AG09309 (cell line): ENCODE measurements around the gene RNF11.
"Not testable (repeated sequence)": the region's sequence is repeated elsewhere in the genome, so short reads cannot be mapped to it uniquely, and the experiment has no call there.

Experiments
- DNase-seq: peaks from one replicate; pipeline ENCODE4 v3.0.0-alpha.2; 2010; ENCODE audit warnings: low read depth
- H3K4me3 ChIP-seq: 2 replicates; pipeline ENCODE4 v1.5.1; 2011; ENCODE audit warnings: mild to moderate bottlenecking, low read depth, low read length, moderate library complexity; ENCODE audit not compliant: control insufficient read depth
- TF ChIP-seq, protein P1 (sequence below): IDR thresholded peaks from 2 replicates; pipeline ENCODE4 v1.5.1; 2011; ENCODE audit warnings: mild to moderate bottlenecking, low read depth, low read length, inconsistent platforms; ENCODE audit not compliant: insufficient read depth, control insufficient read depth; ENCODE audit errors: missing control alignments

The RNF11 gene

DNA sequence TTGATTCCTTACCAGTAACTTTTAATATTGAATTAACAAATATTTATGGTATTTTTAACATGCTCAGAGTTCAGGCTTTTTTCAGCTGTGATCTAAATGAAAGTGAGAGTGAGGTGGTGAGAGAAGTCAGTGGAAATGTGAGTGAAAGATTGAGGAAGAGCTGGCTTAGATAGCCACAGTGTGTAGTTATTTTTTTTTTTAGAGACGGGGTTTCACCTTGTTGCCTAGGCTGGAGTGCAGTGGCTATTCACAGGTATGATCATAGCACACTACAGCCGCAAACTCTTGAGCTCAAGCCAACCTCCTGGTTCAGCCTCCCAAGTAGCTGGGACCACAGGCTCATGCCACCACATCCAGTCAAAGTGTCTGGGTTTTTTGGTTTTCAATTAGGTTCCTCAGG is 10.9 kb downstream of the RNF11 start:
- H3K4me3 ChIP-seq: no peak overlapping the region
- no peak for DNase-seq
- TF ChIP-seq, protein P1, sequence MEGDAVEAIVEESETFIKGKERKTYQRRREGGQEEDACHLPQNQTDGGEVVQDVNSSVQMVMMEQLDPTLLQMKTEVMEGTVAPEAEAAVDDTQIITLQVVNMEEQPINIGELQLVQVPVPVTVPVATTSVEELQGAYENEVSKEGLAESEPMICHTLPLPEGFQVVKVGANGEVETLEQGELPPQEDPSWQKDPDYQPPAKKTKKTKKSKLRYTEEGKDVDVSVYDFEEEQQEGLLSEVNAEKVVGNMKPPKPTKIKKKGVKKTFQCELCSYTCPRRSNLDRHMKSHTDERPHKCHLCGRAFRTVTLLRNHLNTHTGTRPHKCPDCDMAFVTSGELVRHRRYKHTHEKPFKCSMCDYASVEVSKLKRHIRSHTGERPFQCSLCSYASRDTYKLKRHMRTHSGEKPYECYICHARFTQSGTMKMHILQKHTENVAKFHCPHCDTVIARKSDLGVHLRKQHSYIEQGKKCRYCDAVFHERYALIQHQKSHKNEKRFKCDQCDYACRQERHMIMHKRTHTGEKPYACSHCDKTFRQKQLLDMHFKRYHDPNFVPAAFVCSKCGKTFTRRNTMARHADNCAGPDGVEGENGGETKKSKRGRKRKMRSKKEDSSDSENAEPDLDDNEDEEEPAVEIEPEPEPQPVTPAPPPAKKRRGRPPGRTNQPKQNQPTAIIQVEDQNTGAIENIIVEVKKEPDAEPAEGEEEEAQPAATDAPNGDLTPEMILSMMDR: no peak

DNA sequence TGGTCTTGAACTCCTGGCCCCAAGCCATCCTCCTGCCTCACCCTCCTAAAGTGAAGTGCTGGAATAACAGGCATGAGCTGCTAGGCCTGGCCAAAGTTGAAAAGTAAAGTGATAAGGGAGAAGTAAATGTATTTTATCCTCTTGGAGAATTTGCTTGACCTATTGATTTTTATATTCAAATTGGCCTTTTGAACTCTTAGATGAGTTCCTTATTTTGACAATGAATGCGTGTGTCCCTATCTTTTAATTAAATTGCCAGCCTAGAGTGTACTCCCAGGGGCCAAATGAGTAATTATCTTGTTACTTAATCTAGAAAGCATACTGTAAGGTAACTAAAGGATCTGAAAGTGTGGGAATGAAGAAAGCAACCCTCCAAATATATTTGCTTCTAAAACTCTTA is 11.4 kb downstream of the RNF11 start:
- DNase-seq: no peak
- no peak overlapping the region for H3K4me3 ChIP-seq
- TF ChIP-seq, protein P1: no peak

DNA sequence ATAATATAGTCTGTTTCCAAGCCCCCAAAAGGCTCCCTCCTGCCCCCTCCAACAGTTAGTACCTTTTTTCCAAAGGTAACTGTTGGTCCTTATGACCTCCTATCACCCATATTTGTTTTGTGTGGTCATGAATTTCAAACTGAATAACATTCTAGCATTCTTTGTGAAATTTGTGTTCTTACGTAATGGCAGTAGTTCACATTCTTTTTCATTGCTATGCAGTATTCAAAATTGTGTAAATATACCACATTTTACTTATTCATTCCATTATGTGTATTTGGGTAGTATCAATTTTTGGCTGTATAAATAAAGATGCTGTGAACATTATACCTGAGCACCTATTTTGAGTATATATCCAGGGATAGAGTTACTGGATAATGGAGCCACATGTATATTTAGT is 13.4 kb downstream of the RNF11 start:
- no peak for DNase-seq
- TF ChIP-seq, protein P1: no peak
- no peak overlapping the region for H3K4me3 ChIP-seq

DNA sequence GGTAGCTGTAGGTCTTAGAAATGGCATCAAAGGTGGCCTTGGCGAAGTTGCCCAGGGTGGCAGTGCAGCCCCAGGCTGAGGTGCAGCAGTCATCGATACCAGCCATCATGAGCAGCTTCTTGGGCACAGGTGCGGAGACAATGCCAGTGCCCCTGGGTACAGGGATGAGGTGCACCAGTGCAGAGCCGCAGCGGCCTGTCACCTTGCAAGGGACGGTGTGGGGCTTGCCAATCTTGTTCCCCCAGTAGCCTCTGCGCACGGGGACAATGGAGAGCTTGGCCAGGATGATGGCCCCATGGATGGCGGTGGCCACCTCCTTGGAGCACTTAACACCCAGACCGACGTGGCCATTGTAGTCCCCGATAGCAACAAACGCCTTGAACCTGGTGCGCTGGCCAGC is 14.7 kb downstream of the RNF11 start:
- H3K4me3 ChIP-seq, DNase-seq: not testable (repeated sequence)

DNA sequence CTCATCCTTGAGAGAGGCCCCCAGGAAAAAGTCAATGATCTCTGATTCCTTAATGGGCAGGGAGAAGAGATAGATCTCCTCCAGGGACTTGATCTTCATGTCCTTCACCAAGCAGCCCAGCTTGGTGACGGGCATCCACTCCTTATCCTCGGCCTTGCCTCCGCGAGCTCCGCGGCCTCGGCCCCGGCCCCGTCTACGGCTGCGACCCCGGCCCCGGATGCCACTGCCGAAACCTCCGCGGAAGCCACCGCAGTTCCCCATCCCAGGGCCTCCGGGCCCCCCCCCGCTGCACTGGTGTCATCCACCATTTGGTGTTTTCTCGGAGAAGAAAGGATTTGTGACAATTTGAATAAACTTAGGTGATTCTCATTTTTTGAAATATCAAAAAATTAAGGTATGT is 15.1 kb downstream of the RNF11 start:
- H3K4me3 ChIP-seq: not testable (repeated sequence)

DNA sequence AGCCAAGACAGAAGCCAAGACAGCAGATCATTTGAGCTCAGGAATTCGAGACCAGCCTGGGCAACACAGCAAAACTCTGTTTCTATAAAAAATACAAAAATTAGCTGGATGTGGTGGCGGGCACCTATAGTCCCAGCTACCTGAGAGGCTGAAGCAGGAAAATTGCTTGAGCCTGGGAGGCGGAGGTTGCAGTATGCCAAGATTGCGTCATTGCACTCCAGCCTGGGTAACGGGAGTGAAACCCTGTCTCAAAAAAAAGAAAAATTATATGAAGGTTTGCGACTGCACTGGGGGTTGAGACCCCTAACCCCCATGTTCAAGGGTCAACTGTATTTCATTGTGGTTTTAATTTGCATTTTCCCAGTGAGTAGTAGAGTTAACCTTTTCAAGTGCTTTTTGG is 16.3 kb downstream of the RNF11 start:
- DNase-seq: no peak

More for the DNA sequence above, 15.1 kb downstream of the RNF11 start:
- DNase-seq: not testable (repeated sequence)

DNA sequence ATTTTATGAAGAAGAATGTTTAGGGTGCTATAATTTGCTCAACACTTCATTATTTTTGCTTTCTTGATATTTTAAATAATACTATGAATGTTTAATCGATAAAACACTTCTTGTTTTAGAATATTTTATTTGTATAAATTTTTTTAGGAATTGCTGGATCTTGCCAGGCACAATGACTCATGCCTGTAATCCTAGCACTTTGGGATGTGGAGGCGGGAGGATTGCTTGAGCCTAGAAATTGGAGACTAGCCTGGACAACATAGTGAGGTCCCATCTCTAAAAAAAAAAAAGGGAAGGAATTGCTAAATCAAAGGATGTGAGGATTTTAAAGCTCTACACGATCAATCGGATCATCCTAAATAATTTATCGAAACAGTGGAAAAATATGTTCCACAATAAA is 17.6 kb downstream of the RNF11 start:
- TF ChIP-seq, protein P1: no peak
- H3K4me3 ChIP-seq: no peak overlapping the region
- DNase-seq: no peak

More for the DNA sequence above, 16.3 kb downstream of the RNF11 start:
- TF ChIP-seq, protein P1: no peak
- no peak overlapping the region for H3K4me3 ChIP-seq

DNA sequence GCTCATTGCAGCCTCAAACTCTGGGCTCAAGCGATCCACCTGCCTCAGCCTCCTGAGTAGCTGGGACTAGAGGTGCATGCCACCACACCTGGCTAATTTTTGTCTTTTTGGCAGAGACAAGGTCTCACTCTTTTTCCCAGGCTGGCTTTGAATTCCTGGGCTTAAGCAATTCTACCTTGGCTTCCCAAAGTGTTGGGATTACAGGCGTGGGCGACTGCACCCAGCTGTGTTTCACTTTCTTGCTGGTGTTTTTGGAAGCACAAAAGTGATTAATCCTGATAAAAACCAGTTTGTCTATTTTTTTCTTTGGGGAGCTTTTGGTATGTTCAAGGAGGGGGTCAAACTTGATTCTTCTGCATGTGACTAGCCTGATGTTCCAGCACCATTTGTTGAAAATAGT is 19.3 kb downstream of the RNF11 start:
- H3K4me3 ChIP-seq: no peak overlapping the region
- TF ChIP-seq, protein P1: no peak
- DNase-seq: no peak
